Measurements from ENCODE around the gene DUS1L.

DUS1L gene

GRCh38 chr17:82087961-82088837 lies 22.6 kb upstream of the DUS1L start:
- no peak for DNase-seq

- no peak for DNase-seq
These were observed 21.6 kb upstream of the DUS1L start for GRCh38 chr17:82086941-82087906.

GRCh38 chr17:82085931-82086764 lies 20.5 kb upstream of the DUS1L start:
- no peak for DNase-seq

- no peak for DNase-seq
These were observed 19.6 kb upstream of the DUS1L start for GRCh38 chr17:82085031-82085861.

- DNase-seq = no peak
These were observed 18.9 kb upstream of the DUS1L start for GRCh38 chr17:82084373-82085030.

- DNase-seq = no peak
These were observed 18.1 kb upstream of the DUS1L start for GRCh38 chr17:82083533-82084359.

GRCh38 chr17:82083009-82083408 lies 17.4 kb upstream of the DUS1L start:
- no peak for DNase-seq

- no peak for DNase-seq
These were observed 16.9 kb upstream of the DUS1L start for GRCh38 chr17:82082456-82082855.

GRCh38 chr17:82081966-82082365 lies 16.4 kb upstream of the DUS1L start:
- no peak for DNase-seq

- no peak for DNase-seq
These were observed 15.9 kb upstream of the DUS1L start for GRCh38 chr17:82081546-82081945.

GRCh38 chr17:82080789-82081464 lies 15.3 kb upstream of the DUS1L start:
- no peak for DNase-seq

GRCh38 chr17:82080048-82080788 lies 14.6 kb upstream of the DUS1L start:
- DNase-seq = no peak

- DNase-seq = no peak
These were observed 13.5 kb upstream of the DUS1L start for GRCh38 chr17:82079001-82079677.

GRCh38 chr17:82078433-82078832 lies 12.8 kb upstream of the DUS1L start:
- DNase-seq = no peak

GRCh38 chr17:82077617-82078358 lies 12.2 kb upstream of the DUS1L start:
- DNase-seq = no peak

GRCh38 chr17:82076785-82077591 lies 11.4 kb upstream of the DUS1L start:
- no peak for DNase-seq

Measured in activated CD4-positive, alpha-beta T cell treated with anti-CD3 and anti-CD28 coated beads, Interleukin-2, amount 50 U/mL, for 4 hours (primary cell).